D721Med (cell line): ENCODE results near the gene PHKG2.
"Not testable (repeated sequence)": the region's sequence is repeated elsewhere in the genome, so short reads cannot be mapped to it uniquely, and the experiment has no call there.

Source experiments
- DNase-seq: peaks from one replicate; pipeline ENCODE4 v3.0.0; 2011; ENCODE audit warnings: low spot score; ENCODE audit not compliant: insufficient read length
- FAIRE-seq: peaks from 2 replicates; lab custom pipeline; 2011; peaks lifted over from hg19 to GRCh38; lab: Jason Lieb, UNC
- TF ChIP-seq, protein P1 (sequence below): IDR thresholded peaks from 2 replicates; pipeline ENCODE4 v1.5.1; 2012; ENCODE audit warnings: mild to moderate bottlenecking, control low read depth; ENCODE audit not compliant: insufficient read depth; ENCODE audit errors: missing control alignments

Gene PHKG2

GRCh38 chr16:30747799-30748633 lies at the start of gene PHKG2:
TSS of gene PHKG2 (plus strand) at chr16:30748425. CDS start at chr16:30748821, 396 bp downstream.
- TF ChIP-seq, protein P1, sequence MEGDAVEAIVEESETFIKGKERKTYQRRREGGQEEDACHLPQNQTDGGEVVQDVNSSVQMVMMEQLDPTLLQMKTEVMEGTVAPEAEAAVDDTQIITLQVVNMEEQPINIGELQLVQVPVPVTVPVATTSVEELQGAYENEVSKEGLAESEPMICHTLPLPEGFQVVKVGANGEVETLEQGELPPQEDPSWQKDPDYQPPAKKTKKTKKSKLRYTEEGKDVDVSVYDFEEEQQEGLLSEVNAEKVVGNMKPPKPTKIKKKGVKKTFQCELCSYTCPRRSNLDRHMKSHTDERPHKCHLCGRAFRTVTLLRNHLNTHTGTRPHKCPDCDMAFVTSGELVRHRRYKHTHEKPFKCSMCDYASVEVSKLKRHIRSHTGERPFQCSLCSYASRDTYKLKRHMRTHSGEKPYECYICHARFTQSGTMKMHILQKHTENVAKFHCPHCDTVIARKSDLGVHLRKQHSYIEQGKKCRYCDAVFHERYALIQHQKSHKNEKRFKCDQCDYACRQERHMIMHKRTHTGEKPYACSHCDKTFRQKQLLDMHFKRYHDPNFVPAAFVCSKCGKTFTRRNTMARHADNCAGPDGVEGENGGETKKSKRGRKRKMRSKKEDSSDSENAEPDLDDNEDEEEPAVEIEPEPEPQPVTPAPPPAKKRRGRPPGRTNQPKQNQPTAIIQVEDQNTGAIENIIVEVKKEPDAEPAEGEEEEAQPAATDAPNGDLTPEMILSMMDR, result no peak
- FAIRE-seq (no peak), DNase-seq (peak; percentile 85)

- TF ChIP-seq, protein P1, result no peak
- FAIRE-seq, result no peak
- peak; percentile 63 for DNase-seq
These were observed 49.2 kb upstream of the PHKG2 start, which contains the start of gene SRCAP for GRCh38 chr16:30698816-30699614. TSS of gene SRCAP (plus strand) at chr16:30699171. CDS start at chr16:30700825, 1,654 bp downstream.

DNA sequence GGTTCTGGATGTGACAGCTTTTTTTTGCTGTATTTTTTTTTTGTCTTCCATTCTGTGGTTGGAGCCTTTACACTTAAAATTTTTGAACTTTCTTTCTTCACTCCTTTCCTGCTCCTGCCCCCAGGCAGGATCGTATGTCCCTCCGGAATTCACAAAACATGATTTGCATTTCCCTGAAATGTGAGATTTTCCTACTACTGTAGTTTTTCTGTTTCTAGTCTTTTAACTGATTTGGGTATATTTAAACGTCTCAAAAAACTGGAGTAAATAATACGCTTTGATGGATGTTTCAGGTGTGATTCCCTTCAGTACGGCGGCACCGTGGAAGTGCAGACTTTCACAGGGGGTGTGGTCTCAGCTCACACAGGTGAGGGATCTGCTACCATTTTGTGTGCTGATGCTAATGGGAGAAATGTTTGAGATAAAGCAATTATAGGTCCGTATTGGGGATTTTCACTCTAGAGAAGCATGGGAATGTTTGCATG lies 48.6 kb upstream of the PHKG2 start:
- TF ChIP-seq, protein P1, result no peak
- FAIRE-seq (no peak), DNase-seq (no peak)

GRCh38 chr16:30700491-30700890 lies 47.7 kb upstream of the PHKG2 start:
- DNase-seq, result no peak
- FAIRE-seq, result no peak
- TF ChIP-seq, protein P1, result no peak

DNA sequence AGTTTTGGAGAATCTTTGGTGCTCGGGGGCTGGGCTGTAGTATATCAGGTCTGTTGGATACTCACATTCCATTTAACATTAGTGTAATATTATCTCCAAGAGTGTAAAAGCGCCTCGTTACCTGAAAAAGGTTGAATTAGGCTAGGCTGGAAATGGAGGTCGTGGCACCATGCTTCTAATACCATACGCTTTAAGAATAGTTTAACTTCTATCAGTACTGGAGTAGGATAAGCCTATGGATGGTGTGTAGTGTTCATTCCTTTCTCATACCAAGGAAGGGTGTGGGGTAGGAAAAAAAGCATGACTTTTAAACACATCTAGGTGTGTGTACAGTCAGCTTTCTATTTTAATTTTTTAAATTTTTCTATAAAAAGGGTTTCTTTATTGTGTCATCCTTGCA lies 47.3 kb upstream of the PHKG2 start:
- TF ChIP-seq, protein P1, result no peak
- FAIRE-seq, result no peak
- DNase-seq, result no peak

DNA sequence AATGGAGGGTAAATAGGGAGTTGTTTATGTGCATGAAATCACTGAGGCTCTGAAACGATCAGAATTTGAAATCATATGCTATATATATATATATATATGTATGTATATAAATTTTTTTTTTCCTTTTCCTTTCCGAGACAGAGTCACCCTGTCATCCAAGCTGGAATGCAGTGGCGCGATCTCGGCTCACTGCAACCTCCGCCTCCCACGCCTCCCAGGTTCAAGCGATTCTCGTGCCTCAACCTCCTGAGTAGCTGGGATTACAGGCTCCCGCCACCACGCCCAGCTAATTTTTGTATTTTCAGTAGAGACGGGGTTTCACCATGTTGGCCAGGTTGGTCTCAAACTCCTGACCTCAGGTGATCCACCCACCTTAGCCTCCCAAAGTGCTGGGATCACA lies 45.2 kb upstream of the PHKG2 start:
- FAIRE-seq, DNase-seq: not testable (repeated sequence)

DNA sequence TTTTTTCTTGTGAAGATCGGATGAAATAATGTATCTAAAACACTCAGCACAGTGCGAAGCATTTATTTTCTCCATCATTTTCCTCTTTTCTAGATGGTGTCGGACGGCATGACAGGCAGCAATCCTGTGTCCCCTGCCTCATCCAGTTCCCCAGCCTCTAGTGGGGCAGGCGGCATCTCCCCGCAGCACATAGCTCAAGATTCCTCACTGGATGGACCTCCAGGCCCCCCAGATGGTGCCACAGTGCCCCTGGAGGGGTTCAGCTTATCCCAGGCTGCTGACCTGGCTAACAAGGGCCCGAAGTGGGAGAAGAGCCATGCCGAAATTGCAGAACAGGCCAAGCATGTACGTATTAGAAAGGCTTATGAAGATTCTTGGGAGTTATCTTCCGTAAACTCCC lies 44.3 kb upstream of the PHKG2 start:
- TF ChIP-seq, protein P1, result no peak
- FAIRE-seq (no peak), DNase-seq (no peak)
